HG03159 (cell line): Measurements from ENCODE around the gene PRMT2.
"Not testable (repeated sequence)": the region's sequence is repeated elsewhere in the genome, so short reads cannot be mapped to it uniquely, and the experiment has no call there.

Experiments used
- ATAC-seq: cut with Tn5 transposase; IDR thresholded peaks from one replicate; pipeline ENCODE4 v1.9.1; 2021; ENCODE audit warnings: mild to moderate bottlenecking, moderate library complexity; ENCODE audit not compliant: unreplicated experiment

The PRMT2 gene

DNA sequence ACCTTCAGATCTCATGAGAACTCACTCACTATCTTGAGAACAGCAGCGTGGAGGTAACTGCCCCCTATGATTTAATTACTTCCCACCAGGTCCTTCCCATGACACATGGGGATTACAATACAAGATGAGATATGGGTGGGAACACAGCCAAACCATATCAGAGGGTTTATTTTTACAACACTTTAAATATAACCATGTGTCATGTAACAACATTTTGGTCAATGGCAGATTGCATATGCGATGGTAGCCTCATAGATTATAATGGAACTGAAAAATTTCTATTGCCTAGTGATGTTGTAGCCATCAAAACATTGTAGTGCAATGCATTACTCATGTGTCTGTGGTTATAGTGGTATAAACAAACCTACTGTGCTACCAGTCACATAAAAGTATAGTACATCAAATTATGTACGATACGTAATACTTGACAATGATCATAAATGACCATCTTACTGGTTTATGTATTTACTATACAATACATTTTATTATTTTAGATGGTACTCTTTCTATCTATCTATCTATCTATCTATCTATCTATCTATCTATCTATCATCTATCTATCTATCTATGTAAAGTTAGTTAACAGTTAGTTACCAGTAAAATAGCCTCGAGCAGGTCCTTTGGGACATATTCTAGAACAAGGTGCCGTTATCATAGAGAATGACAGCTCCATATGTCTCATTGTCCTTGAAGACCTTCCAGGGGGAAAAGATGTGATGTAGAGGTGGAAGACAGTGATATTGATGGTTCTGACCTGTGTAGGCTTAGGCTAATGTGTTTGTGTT is 18.0 kb upstream of the PRMT2 start:
- ATAC-seq = no peak

DNA sequence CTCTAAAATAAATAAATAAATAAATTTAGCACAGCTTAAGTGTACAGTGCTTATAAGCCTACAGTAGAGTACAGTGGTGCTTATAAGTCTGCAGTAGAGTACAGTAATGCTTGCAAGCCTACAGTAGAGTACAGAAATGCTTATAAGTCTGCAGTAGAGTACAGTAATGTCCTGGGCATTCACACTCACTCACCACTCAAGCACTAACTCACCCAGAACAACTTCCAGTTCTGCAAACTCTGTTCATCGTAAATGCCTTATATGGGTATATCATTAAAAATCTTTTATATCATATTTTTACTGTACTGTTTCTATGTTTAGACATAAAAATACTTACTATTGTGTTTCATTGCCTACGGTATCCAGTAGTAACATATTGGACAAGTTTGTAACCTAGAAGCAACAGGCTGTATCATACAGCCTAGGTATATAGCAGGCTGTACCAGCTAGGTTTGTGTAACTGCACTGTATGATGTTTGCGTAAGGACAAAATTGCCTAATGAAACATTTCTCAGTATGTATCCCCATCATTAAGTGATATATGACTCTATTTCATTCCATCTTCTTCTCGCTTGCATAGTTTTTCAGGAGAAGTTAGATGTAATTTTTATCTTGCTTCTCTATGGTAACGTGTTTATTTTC is 16.6 kb upstream of the PRMT2 start:
- ATAC-seq = no peak

DNA sequence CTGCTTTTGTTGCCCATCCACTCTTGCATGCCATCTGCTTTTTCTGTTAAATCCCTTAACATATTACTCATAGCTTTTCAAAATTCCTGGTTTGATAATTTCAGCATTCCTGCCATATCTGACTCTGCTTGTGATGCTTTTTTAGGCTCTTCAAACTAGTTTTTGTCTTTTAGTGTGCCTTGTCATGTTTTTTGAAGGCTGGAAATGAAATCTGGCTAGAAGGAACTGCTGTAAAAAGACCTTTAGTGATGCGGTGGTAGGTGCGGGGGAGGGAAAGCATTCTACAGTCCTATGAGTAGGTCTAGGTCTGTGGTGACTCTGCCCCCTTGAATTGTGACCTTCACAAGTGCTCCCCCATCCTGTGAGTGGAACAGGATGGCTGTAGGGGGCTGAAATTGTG is 15.6 kb upstream of the PRMT2 start:
- ATAC-seq = no peak

DNA sequence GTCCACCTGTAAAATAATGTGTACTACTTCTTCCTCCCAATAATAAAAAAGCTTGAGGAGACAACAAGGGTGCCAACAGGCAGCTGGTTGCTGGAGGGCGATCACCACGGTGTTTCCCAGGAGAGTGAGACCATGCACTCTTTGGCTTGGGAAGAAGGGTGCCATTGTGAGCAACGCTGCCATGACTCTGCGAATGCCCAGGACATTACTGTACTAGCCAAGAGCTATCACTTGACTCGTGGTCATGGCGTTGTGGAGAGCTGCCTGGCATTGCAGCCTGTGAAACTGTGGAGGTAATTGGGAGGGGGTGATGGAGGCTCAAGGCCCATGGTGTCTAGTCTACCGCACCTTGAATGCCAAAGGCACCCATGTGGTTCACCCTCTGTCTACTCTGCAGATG is 14.6 kb upstream of the PRMT2 start:
- no peak for ATAC-seq

DNA sequence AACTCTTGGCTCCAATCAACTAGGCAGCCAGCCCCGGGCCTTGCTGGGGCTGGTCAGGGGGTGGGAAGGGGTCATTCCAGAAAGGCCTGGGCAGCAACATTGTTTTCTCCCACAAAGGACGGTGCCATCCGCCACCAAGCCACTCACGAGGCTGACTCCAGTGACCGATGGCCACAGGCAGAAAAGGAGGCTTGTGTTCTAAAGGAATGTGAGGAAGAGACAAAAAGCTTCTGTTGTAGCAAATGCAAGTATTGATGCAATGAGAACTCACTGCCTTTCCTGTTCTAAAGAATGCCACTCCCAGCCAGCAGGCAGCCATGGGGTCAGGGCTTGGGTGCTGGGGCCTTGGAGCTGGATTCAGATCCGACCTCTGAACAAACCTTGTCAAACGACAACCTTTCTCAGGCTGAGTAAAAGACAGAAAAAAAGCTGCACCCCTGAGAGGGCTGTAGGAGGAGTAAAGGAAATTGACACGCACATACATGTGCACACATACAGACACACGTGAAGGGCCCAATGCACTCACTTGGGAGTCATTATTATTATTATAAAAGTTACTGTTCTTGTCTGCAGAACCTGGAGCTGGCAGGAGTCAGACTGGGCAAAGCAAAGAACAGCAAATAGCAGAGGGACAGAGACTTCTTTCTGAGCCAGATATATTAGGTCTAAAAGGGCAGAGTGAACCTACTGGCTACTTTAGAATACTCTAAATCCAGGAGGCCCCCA is 13.9 kb upstream of the PRMT2 start:
- ATAC-seq = no peak

DNA sequence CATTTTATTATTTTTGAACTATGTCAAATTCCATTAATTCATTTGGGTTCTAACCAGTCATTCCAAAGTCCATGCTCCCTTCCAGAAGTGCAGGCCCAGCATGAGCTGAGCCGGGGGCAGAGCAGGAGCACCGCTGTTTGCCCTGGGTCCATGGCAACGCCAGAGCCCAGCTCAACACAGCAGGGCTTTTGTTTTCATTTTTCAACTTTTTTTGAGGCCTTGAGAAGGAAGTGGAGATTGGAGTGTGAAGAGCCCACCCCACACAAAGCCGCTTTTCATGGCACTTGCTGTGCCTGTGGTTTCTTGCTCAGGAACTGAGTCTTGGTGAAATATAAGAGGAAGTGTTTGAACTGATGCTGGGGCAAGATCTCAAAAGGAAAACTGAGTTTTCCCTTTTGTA is 13.2 kb upstream of the PRMT2 start:
- ATAC-seq = no peak

DNA sequence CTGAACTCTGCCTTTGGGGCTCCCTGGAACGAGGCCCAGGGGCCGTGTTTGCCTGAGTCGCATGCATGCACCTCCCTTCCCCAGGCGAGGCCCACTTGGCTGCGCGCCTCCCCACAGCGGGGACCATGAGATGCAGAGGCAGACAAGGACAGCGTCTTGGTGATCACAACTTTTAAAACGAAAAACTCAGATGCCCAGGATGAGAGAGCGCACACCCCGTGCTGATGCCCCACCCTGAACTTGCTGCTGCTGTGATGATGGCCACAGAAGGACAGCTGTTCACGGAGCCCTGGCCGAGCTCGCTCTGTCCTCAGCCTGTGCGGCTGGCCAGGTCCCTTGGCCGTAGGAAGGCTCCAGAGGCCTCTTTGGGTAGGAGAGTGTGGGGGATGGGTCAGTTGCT is 11.4 kb upstream of the PRMT2 start:
- ATAC-seq = no peak

DNA sequence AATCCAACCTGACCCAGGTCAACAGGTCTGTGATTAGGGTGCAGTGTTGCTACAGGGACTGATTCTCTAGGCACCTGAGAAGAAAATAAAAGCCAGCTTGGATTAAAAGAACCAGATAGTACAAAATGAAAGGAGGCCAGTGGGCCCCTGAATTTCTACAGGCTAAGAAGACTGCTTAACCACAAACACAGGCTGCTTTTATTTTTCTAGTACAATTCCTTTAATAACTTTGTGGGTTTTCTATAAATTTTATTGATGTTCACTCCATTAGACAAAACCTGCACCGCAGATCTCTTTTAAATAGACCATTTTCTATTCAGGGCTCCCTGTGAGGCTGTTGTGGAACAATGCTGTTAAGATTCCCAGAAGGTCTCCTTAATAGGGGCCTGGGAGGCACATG is 9.7 kb upstream of the PRMT2 start:
- ATAC-seq = no peak

DNA sequence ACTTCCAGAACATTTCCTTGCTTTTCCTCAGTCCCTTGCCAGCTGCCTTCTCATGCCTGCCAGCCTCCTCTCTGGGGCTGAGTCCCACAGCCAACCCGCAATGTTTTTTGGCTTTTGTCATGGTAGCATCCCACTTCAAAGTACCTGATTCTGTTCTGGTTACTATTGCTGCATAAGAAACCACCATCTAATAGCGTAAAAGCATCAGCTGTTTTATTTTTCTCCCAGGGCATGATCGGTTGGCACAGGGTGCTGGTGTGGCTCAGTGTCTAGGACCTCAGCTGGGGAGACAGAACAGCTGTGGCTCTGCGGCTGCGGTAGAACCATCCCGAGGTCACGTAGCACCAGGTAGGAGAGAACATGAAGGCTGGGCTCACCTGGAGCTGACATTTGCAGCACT is 8.9 kb upstream of the PRMT2 start:
- no peak for ATAC-seq

DNA sequence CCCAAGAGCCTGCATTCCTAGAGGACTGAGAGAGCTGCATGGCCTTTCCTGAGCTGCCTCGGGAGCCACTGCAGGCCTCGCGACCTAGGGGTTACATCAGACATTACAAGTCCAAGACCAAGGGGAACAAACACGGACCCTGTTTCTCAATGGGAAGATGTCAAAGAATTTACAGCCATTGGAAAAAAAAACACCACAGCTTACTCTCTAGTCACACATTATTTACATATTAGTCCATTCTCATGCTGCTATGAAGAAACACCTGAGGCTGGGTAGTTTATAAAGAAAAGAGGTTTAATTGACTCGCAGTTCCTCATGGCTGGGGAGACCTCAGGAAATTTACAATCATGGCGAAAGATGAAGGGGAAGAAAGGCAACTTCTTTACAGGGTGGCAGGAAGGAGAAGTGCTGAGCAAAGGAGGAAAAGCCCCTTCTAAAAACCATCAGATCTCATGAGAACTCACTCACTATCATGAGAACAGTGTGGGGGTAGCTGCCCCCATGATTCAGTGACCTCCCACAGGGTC is 8.4 kb upstream of the PRMT2 start:
- no peak for ATAC-seq

DNA sequence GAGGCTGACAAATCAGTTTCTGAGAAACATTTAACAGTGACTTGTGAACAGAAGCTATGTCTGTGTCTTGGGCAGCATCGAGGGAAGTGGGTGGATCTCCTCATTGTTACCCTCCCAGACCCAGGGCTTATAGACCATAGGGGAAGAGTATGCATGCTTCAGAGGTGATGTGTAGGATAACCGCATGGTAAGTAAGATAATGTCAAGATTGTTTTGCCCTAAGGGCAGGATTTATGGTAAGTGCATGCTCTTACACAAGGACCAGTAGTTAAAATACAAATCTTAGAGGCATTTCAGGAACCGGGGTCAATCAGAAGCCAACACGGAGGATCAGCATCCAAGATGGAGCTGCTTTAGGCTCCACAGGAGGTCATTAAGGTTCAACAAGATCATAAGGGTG is 7.7 kb upstream of the PRMT2 start:
- no peak for ATAC-seq

DNA sequence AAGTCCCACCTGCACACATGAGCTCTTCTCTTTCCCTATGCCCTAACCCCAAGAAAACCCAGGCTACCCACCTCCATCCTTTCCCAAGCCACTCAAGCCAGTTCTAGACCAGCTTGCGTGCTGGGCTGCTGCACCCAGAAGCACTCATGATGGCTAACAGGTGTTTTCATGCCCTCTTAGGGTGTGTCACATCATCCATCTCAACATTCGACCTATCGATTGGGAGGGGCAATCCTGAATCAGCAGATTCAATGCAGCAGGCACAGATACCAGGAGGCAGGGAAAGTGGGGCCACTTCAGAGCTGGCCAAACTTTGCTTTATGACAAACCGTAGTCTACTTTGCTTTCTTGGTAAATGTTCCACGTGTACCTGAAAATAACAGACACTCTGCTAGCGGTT is 6.6 kb upstream of the PRMT2 start:
- no peak for ATAC-seq

DNA sequence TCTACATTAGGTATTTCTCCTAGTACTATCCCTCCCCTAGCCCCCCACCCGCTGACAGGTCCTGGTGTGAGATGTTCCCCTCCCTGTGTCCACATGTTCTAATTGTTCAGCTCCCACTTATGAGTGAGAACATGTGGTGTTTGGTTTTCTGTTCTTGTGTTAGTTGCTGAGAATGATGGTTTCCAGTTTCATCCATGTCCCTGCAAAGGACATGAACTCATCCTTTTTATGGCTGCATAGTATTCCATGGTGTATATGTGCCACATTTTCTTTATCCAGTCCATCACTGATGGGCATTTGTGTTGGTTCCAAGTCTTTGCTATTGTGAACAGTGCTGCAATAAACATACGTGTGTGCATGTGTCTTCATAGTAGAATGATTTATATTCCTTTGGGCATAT is 4.6 kb upstream of the PRMT2 start:
- ATAC-seq = not testable (repeated sequence)

DNA sequence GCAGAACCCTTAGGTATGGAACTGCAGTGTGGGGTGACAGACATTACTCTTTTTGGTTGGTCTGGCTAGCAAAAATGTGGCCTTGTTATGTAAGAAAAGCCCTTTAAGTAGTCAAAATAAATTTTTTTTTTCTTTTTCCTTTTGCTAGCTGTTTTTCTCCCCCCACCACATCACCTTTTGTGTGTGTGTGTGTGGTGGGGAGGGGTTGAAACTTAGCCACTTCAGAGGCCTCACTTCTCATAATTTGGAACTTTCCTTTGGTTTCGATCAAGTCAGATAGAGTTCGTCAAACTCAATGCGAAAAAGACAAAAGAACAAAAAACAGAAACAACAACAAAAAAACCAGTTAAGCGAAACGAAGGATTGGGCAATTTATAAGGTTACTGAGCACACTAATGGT is 1.9 kb upstream of the PRMT2 start:
- no peak for ATAC-seq

DNA sequence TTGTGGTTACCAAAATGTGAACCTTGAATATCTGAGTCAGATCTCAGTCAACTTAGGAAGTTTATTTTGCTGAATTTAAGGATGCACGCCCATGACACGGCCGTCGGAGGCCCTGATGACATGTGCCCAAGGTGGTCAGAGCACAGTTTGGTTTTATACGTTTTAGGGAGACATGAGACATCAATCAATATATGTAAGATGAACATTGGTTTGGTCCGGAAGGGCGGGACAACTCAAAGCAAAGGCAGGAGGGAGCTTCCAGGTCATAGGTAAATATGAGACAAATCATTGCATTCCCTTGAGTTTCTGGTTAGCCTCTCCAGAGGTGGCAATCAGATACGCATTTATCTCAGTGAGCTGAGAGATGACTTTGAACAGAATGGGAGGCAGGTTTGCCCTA is 1.0 kb upstream of the PRMT2 start:
- no peak for ATAC-seq

DNA sequence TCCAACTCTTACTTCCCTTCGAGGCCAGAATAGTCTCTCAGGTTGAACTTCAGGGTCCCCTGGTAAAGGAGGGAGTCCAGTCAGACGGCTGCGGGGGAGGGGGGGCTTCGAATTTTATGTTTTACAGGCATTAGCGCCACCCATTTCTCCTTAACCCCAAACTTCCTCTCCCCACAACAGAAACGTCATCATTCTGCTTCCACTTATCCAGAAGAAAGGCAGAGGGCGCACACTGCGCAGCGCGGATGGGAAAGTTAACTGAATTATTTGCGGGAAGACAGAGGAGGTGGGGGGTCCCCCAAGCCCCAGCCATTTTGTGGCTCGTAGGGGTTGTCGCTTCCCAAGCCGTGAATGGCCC is 529 bp upstream of the PRMT2 start:
- ATAC-seq = peak; percentile 16

DNA sequence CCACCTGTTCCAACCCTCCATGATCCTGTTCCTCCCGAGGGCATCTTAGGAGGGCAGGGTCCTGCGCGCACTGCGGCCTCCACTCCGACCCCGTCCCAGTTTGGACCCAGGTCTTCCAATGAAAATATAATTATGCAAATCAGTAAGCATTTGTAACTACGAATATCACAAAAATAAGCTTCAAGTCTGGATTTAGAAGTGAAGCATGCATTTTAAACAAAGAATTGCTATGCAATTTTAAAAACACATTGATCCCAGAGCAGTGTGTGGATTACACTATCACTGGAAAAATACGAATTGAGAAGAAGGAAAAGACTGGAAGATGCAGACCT is 673 bp downstream of the PRMT2 start:
- no peak for ATAC-seq

DNA sequence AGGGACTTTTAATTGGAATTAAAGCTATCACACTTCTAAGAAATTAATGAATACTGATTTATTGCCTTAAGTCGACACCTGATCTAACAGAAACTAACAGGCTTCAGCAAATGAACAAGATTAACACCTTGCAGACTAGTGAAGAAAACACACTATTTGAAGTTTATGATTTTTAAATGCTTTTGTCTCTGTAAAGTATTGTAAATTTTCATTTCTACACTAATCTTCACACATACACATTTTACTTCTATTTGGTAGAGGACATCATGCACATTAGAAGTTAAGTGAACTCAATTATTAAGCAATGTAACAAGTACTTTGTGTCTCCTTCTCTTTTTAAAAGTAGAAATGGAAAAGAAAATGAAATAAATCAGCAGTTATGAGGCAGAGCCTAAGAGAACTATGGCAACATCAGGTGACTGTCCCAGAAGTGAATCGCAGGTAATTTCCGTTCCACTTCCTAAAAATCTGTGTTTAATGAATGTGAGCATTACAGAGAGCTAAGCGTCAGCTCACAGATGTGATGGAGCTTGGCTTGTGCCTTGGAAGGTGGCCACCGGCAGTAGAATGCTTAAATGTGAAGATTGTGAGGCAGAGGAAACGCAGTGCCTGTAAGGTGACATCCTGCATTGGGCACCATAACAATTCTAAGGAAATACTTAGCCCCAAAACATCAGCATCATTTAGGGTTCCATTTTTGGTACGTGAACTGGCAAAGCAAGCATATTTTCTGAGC is 1.2 kb downstream of the PRMT2 start:
- ATAC-seq = no peak

DNA sequence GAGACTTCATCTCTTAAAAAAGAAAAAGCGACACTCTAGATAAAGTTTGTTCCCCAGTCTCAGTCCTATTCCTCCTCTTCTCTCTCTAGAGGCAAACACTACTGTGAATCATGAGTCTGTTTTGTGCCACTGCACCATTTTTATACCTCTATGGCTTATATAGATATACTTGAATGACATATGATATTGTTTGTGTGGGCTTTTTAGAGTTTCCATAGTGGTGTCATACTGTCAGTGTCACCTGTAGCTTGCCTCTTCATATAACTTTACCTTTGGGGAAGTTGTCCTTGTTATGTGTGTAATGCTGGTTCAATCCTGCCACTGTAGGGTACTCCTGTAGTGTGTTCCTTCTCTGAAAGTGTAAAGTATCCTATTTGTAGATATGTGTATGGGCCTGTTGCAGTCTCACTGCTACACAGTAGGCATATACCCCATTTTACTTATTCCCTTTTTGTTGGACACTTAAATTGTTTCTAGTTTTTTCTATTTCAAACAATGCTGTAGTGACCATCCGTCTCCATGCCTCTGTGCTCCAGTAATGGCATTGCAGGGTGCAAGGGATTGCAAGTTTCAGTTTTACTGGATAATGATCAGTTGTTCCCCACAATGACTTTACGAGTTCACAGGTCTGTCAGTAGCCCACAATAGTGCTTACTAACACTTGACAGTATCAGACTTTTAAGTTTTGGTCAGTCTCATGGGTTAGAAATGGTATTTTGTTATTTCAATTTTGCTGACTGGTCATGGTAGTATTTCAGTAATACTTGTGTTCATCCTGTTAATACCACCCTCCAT is 2.7 kb downstream of the PRMT2 start:
- no peak for ATAC-seq

DNA sequence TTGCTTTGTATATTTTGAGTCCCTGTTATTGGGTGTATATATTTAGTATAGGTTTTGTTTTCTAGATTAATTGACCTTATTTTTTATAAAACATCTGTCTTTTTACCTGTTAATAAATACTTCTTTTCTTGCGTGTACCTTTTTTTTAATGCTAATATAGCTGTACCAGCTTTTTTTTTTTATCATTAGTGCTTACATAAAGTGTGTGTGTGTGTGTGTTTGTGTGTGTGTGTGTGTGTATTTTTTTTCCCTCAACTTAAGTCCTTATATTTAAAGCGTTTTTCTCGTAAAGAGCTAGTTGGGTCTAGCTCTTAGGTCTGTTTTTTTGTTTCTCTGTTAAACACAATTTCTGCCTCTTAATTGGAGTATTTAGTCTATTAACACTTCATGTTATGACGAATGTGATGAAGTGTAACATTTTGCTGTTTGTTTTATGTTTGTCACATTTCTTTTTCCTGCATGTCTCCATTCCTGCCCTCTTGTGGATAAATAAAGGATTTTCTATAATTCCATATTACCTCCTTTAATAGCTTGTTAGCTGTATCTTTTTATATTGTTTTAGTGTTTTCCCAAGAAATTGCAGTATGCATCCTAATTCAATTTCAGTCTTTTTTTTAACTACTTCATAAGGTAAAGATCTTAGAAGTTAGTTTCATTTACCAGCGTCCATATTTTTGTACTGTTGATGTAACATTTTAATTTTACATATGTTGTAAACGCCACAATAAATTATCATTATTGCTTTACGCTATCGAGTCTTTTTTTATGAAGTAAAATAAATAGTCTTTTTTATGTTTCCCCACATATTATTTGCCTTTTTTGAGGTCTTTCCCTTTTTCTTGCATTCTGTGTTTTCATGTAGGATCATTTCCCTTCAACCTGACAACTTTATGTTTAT is 4.3 kb downstream of the PRMT2 start:
- ATAC-seq = no peak
